ENCODE results near the gene MYO1F.

MYO1F gene

GRCh38 chr19:8501981-8502380 lies 75.3 kb downstream of the MYO1F start:
- DNase-seq (ENCODE audit: low read depth): no peak
- H3K4me3 ChIP-seq (ENCODE audit: low read depth, low read length): no peak overlapping the region
- TF ChIP-seq, protein P1, sequence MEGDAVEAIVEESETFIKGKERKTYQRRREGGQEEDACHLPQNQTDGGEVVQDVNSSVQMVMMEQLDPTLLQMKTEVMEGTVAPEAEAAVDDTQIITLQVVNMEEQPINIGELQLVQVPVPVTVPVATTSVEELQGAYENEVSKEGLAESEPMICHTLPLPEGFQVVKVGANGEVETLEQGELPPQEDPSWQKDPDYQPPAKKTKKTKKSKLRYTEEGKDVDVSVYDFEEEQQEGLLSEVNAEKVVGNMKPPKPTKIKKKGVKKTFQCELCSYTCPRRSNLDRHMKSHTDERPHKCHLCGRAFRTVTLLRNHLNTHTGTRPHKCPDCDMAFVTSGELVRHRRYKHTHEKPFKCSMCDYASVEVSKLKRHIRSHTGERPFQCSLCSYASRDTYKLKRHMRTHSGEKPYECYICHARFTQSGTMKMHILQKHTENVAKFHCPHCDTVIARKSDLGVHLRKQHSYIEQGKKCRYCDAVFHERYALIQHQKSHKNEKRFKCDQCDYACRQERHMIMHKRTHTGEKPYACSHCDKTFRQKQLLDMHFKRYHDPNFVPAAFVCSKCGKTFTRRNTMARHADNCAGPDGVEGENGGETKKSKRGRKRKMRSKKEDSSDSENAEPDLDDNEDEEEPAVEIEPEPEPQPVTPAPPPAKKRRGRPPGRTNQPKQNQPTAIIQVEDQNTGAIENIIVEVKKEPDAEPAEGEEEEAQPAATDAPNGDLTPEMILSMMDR (IDR thresholded peaks at IDR 0.05; ENCODE audit: low read depth, low read length, missing control alignments): no peak
- in situ Hi-C loops (cut with HindIII; ENCODE audit: low sequenced_read_pairs): no loop called here

DNA sequence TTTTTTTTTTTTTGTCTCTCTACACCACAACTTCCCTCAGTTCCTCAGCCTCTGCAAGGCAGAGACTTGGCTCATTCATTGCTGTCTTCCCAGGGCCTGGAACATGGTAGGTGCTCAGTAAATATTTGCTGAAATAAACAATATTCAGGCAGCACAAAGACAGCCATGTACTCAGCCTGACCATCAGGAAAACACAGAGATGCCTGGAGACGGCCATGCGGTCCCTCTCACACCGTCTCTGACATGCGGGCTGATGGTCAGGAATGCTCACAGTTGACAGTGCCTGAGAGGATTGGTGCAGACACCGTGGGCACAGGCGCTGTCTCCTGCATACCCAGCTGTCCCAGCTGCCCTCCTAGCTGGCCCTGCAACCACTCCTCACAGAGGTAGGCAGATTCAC lies 75.7 kb downstream of the MYO1F start:
- in situ Hi-C loops (cut with HindIII; ENCODE audit: low sequenced_read_pairs): no loop called here
- TF ChIP-seq, protein P1 (IDR thresholded peaks at IDR 0.05; ENCODE audit: low read depth, low read length, missing control alignments): no peak
- no peak for DNase-seq (ENCODE audit: low read depth)
- H3K4me3 ChIP-seq (ENCODE audit: low read depth, low read length): no peak overlapping the region

DNA sequence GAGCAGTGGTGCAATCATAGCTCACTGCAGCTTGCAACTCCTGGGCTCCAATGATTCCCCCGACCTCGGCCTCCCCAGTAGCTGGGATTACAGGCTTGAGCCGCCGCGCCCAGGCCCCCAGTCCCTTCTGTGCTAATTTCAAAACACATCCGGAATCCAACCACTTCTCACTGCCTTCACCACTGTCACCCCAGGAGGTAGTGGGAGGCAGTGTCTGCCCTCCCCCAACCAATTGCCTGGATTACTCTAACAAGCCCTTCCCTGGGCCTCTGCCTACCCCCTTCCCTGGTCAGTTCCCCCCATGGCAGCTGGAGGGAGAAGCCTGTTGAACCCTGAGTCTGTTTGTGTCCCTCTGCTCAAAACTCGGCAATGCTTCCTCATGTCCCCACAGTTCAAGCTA lies 77.1 kb downstream of the MYO1F start:
- TF ChIP-seq, protein P1 (IDR thresholded peaks at IDR 0.05; ENCODE audit: low read depth, low read length, missing control alignments): no peak
- no peak overlapping the region for H3K4me3 ChIP-seq (ENCODE audit: low read depth, low read length)
- in situ Hi-C loops (cut with HindIII; ENCODE audit: low sequenced_read_pairs): no loop called here
- no peak for DNase-seq (ENCODE audit: low read depth)

GRCh38 chr19:8499048-8499833 lies 78.0 kb downstream of the MYO1F start:
- no peak for DNase-seq (ENCODE audit: low read depth)
- in situ Hi-C loops (cut with HindIII; ENCODE audit: low sequenced_read_pairs): no loop called here
- TF ChIP-seq, protein P1 (IDR thresholded peaks at IDR 0.05; ENCODE audit: low read depth, low read length, missing control alignments): no peak
- H3K4me3 ChIP-seq (ENCODE audit: low read depth, low read length): no peak overlapping the region

DNA sequence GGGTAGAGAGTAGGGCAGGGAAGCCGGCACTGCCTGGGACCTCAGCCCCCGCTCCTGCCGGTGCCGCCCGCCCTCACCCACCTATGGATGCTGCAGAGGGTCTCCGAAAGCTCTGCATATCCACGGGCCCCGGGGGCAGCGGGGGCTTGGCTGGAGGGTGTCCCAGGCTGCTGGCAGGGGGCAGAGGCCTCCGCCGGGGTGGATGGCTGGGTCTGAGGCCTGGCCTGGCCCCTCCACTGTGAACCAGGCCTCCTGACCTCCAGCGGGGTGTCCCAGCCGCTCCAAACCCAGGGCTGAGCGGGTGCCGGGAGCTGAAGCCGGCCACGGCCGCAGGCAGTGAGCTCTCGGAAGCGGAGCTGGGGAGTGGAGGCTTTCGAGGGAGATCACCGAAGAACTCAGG lies 78.9 kb downstream of the MYO1F start:
- in situ Hi-C loops (cut with HindIII; ENCODE audit: low sequenced_read_pairs): no loop called here
- TF ChIP-seq, protein P1 (IDR thresholded peaks at IDR 0.05; ENCODE audit: low read depth, low read length, missing control alignments): no peak
- no peak overlapping the region for H3K4me3 ChIP-seq (ENCODE audit: low read depth, low read length)
- DNase-seq (ENCODE audit: low read depth): no peak

DNA sequence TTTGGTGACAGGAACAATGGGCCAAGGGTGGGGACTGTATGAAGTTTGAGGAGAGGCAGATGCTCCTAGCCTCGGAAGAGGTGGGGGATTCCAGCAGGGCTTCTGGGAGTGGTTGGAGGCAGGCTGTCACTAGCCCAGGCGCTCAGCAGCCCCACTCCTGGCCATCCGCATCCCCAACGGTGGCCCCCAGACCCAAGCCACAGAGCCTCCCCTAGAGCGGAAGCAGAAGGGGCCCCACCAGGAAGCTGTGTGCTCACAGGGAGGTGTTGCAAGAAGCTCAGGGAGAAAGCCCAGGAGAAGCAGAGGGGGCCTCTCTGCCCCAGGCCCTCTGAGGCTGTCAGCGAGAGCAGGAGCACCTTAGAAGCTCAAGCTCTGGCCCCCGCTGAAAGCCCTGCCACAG lies 83.1 kb downstream of the MYO1F start:
- in situ Hi-C loops (cut with HindIII; ENCODE audit: low sequenced_read_pairs): no loop called here
- H3K4me3 ChIP-seq (ENCODE audit: low read depth, low read length): no peak overlapping the region
- TF ChIP-seq, protein P1 (IDR thresholded peaks at IDR 0.05; ENCODE audit: low read depth, low read length, missing control alignments): no peak
- no peak for DNase-seq (ENCODE audit: low read depth)
